GM12891 (cell line): ENCODE data around the gene LRRC40.

Experiments used
- POLR2A ChIP-seq: IDR thresholded peaks from 2 replicates; pipeline ENCODE4 v1.6.1; 2011; ENCODE audit warnings: low read depth, low read length, control low read depth
- POLR2AphosphoS5 ChIP-seq: IDR thresholded peaks from 2 replicates; pipeline ENCODE4 v1.6.1; 2011; ENCODE audit warnings: low read depth, low read length, control low read depth

GRCh38 chr1:70171512-70171911 lies 33.9 kb downstream of the LRRC40 start:
- no peak for TF ChIP-seq POLR2AphosphoS5
- TF ChIP-seq POLR2A = no peak
